Small intestine (tissue), 7 donors: ENCODE data around the gene E2F4. TPM values are rescaled to one million over a fixed set of nuclear protein-coding genes. Genes with fewer than 3 reads are reported as not detected.

Experiments
- DNase-seq, 2 donors: peaks; one replicate each; pipeline versions ENCODE4 v3.0.0 to v3.0.0-alpha.2; 2013
- FAIRE-seq: peaks from 2 replicates; lab custom pipeline; 2012; peaks lifted over from hg19 to GRCh38; lab: Jason Lieb, UNC
- H3K27ac ChIP-seq, 3 donors: one replicate each; pipeline ENCODE4 v1.5.1; 2013; ENCODE audit warnings: low read length in 2 of 3, mild to moderate bottlenecking in 2 of 3, control low read depth in 1 of 3, inconsistent platforms in 1 of 3, low read depth in 1 of 3, moderate library complexity in 1 of 3
- H3K27me3 ChIP-seq, 3 donors: one replicate each; pipeline ENCODE4 v1.6.1; 2013; ENCODE audit warnings: low read length in 3 of 3, inconsistent platforms in 1 of 3; ENCODE audit not compliant: control insufficient read depth in 3 of 3, insufficient read depth in 3 of 3
- H3K36me3 ChIP-seq, 3 donors: one replicate each; pipeline ENCODE4 v1.6.1; 2013; ENCODE audit warnings: low read length in 3 of 3, inconsistent platforms in 1 of 3, low read depth in 1 of 3, mild to moderate bottlenecking in 1 of 3, moderate library complexity in 1 of 3; ENCODE audit not compliant: control insufficient read depth in 3 of 3, insufficient read depth in 2 of 3
- H3K4me1 ChIP-seq, 3 donors: one replicate each; pipeline ENCODE4 v1.6.1; 2013; ENCODE audit warnings: low read length in 2 of 3, inconsistent platforms in 1 of 3, low read depth in 1 of 3, mild to moderate bottlenecking in 1 of 3, moderate library complexity in 1 of 3; ENCODE audit not compliant: control insufficient read depth in 3 of 3, insufficient read depth in 2 of 3
- H3K4me3 ChIP-seq, 3 donors: one replicate each; pipeline ENCODE4 v1.5.1; 2013; ENCODE audit warnings: low read length in 3 of 3, control low read depth in 1 of 3, inconsistent platforms in 1 of 3, low read depth in 1 of 3, mild to moderate bottlenecking in 1 of 3, moderate library complexity in 1 of 3
- H3K9me3 ChIP-seq, 2 donors: one replicate each; pipeline ENCODE4 v1.6.1; 2013; ENCODE audit warnings: low read depth in 1 of 2, low read length in 1 of 2; ENCODE audit not compliant: control insufficient read depth in 2 of 2, insufficient read depth in 1 of 2
- WGBS, 3 donors: extraction: QIAGEN DNeasy Blood & Tissue Kit; methylation state at CpG; one replicate each; pipeline ENCODE4 v1.1.7; 2013; 5-methylcytosine and 5-hydroxymethylcytosine counted together
- polyA plus RNA-seq, 4 donors: library from polyadenylated mRNA; stranded (reverse) in 3 of 4; unstranded in 1 of 4; fragments of 200-250 nt in 3 of 4; fragments of 120-200 nt in 1 of 4; gene quantifications; one replicate each; pipeline versions ENCODE4 v1.2.1 to v1.2.3, GENCODE V29; 2013
- donor health status: healthy with polysubstance abuse.
- donor health status: control.
- donor health status: control.
- donor health status: Bipolar disorder and iron deficiency.
- donor health status: healthy.

The E2F4 gene
- polyA plus RNA-seq, 4 donors = 48.6 to 63.7 (median 58.3) TPM

- FAIRE-seq (no peak), DNase-seq (no peak)
- no peaks in the 10 kb centered on the region for H3K27me3 ChIP-seq
- 82 to 85% (median 83%) methylated on average over 7 of the region's 7 CpGs for WGBS, 3 donors
- peaks cover 12 to 87% (median 24%) of the 10 kb centered on the region in 3 donors for H3K36me3 ChIP-seq
- no peaks in the 10 kb centered on the region for H3K4me1 ChIP-seq
- H3K27ac ChIP-seq = no peak overlapping the region
- H3K4me3 ChIP-seq = no peak overlapping the region
- H3K9me3 ChIP-seq = no peaks in the 10 kb centered on the region
These were observed 41.6 kb downstream of the E2F4 start for GRCh38 chr16:67233596-67233995.

GRCh38 chr16:67234180-67234597 lies 42.2 kb downstream of the E2F4 start:
- H3K9me3 ChIP-seq = no peaks in the 10 kb centered on the region
- H3K27ac ChIP-seq = no peak overlapping the region
- no peaks in the 10 kb centered on the region for H3K27me3 ChIP-seq
- no peak for DNase-seq
- 93 to 97% (median 94%) methylated on average over 10 of the region's 10 CpGs for WGBS, 3 donors
- no peak overlapping the region for H3K4me3 ChIP-seq
- H3K4me1 ChIP-seq = no peaks in the 10 kb centered on the region
- peaks cover 12 to 87% (median 19%) of the 10 kb centered on the region in 3 donors for H3K36me3 ChIP-seq
- no peak for FAIRE-seq

- Histone ChIP-seq H3K36me3 (peaks cover 8 to 82% (median 12%) of the 10 kb centered on the region in 3 donors), H3K9me3 (no peaks in the 10 kb centered on the region), H3K27ac (no peak overlapping the region), H3K4me1 (peaks cover 0 to 6% (median 0%) of the 10 kb centered on the region in 3 donors), H3K27me3 (no peaks in the 10 kb centered on the region), H3K4me3 (no peak overlapping the region)
- 86 to 91% (median 90%) methylated on average over 17 of the region's 17 CpGs for WGBS, 3 donors
- DNase-seq (no peak), FAIRE-seq (no peak)
These were observed 44.0 kb downstream of the E2F4 start for GRCh38 chr16:67235816-67236562.

GRCh38 chr16:67236563-67237395 lies 44.8 kb downstream of the E2F4 start:
- H3K4me1 ChIP-seq = peaks cover 0 to 13% (median 0%) of the 10 kb centered on the region in 3 donors
- H3K36me3 ChIP-seq = peaks cover 8 to 74% (median 12%) of the 10 kb centered on the region in 3 donors
- H3K9me3 ChIP-seq = no peaks in the 10 kb centered on the region
- DNase-seq = peak; percentile 24 to 28
- WGBS, 3 donors = 84 to 93% (median 92%) methylated on average over 42 to 50 of the region's 50 CpGs
- no peaks in the 10 kb centered on the region for H3K27me3 ChIP-seq
- no peak for FAIRE-seq
- no peak overlapping the region for H3K27ac ChIP-seq
- H3K4me3 ChIP-seq = no peak overlapping the region

- 82 to 85% (median 83%) methylated on average over 16 of the region's 16 CpGs for WGBS, 3 donors
- H3K36me3 ChIP-seq = peaks cover 8 to 72% (median 12%) of the 10 kb centered on the region in 3 donors
- no peaks in the 10 kb centered on the region for H3K9me3 ChIP-seq
- no peak for DNase-seq
- H3K4me1 ChIP-seq = peaks cover 0 to 19% (median 2%) of the 10 kb centered on the region in 3 donors
- no peak overlapping the region for H3K4me3 ChIP-seq
- H3K27ac ChIP-seq = no peak overlapping the region
- H3K27me3 ChIP-seq = no peaks in the 10 kb centered on the region
- no peak for FAIRE-seq
These were observed 45.7 kb downstream of the E2F4 start for GRCh38 chr16:67237396-67238277.

- no peak for DNase-seq
- Histone ChIP-seq H3K27ac (no peak overlapping the region), H3K9me3 (no peaks in the 10 kb centered on the region), H3K4me3 (no peak overlapping the region), H3K36me3 (peaks cover 8 to 71% (median 12%) of the 10 kb centered on the region in 3 donors), H3K27me3 (no peaks in the 10 kb centered on the region), H3K4me1 (peaks cover 0 to 19% (median 2%) of the 10 kb centered on the region in 3 donors)
- 98 to 100% (median 98%) methylated on average over 3 of the region's 3 CpGs for WGBS, 3 donors
- FAIRE-seq = no peak
These were observed 46.3 kb downstream of the E2F4 start for GRCh38 chr16:67238278-67238575.

- FAIRE-seq (no peak), DNase-seq (no peak)
- H3K36me3 ChIP-seq = peaks cover 8 to 72% (median 12%) of the 10 kb centered on the region in 3 donors
- H3K4me3 ChIP-seq = no peak overlapping the region
- H3K27ac ChIP-seq = no peak overlapping the region
- WGBS, 3 donors = 93 to 94% (median 93%) methylated on average over 9 of the region's 9 CpGs
- H3K9me3 ChIP-seq = no peaks in the 10 kb centered on the region
- H3K4me1 ChIP-seq = peaks cover 2 to 19% (median 2%) of the 10 kb centered on the region in 3 donors
- H3K27me3 ChIP-seq = no peaks in the 10 kb centered on the region
These were observed 47.0 kb downstream of the E2F4 start for GRCh38 chr16:67238806-67239470.
